ENCODE results near the gene LIPH.

The LIPH gene

GRCh38 chr3:185532901-185533300 is 19.5 kb downstream of the LIPH start:
- no peaks in the 10 kb centered on the region for H3K36me3 ChIP-seq
- no peak overlapping the region for H3K27ac ChIP-seq
- no peaks in the 10 kb centered on the region for H3K9me3 ChIP-seq
- H3K4me1 ChIP-seq (ENCODE audit: control insufficient read depth in 1 of 2, insufficient read depth in 1 of 2, low read depth in 1 of 2, low read length in 1 of 2): peaks cover 6 to 9% of the 10 kb centered on the region in 2 experiments
- no peaks in the 10 kb centered on the region for H3K27me3 ChIP-seq
- no peak for TF ChIP-seq CTCF (IDR thresholded peaks at IDR 0.05)
- no peak overlapping the region for H3K4me3 ChIP-seq (ENCODE audit: low read depth in 1 of 2, low read length in 1 of 2)

DNA sequence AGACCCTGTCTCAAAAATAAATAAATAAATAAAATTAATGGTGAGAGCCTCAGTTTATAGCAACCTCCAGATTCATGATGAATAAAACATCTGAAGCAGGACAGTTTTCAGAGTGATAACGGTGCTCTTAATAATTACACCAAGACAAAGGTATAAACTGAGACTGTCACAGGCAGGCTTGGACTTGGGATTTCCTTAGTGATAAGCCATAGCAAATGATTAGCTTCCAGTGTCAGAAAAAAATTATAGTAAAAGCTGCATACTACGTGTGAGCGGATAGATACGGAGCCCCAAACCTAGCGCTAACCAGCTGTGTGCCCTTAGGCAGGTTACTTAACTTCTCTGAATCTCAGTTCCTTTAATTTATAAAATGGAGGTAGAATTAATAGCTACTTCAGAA is 21.5 kb downstream of the LIPH start:
- Histone ChIP-seq H3K36me3 (no peaks in the 10 kb centered on the region), H3K27me3 (no peaks in the 10 kb centered on the region), H3K4me3 (ENCODE audit: low read depth in 1 of 2, low read length in 1 of 2) (no peak overlapping the region), H3K4me1 (ENCODE audit: control insufficient read depth in 1 of 2, insufficient read depth in 1 of 2, low read depth in 1 of 2, low read length in 1 of 2) (no peaks in the 10 kb centered on the region), H3K9me3 (no peaks in the 10 kb centered on the region), H3K27ac (no peak overlapping the region)
- TF ChIP-seq CTCF (IDR thresholded peaks at IDR 0.05): no peak

DNA sequence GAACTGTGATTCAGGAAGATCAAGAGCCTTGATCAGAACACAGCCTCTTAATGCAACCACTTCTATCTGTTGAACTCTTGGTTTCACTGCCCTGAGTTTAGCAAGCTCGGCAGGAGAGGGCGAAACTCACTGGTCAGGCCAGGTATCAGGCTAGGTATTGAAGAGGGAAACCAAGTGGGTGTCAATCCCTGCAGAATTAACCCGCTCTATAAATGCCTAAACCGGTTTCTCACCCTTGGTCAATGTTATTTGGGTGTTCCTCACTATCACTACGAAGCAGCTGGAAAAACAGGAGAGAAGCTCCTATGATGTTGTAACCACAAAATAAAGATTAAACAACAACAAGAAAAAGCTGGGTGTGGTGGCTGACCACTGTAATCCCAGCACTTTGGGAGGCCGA is 23.9 kb downstream of the LIPH start:
- TF ChIP-seq CTCF (IDR thresholded peaks at IDR 0.05): no peak
- no peak overlapping the region for H3K27ac ChIP-seq
- H3K27me3 ChIP-seq: peaks cover 7% of the 10 kb centered on the region
- H3K4me1 ChIP-seq (ENCODE audit: control insufficient read depth in 1 of 2, insufficient read depth in 1 of 2, low read depth in 1 of 2, low read length in 1 of 2): no peaks in the 10 kb centered on the region
- H3K9me3 ChIP-seq: no peaks in the 10 kb centered on the region
- no peaks in the 10 kb centered on the region for H3K36me3 ChIP-seq
- H3K4me3 ChIP-seq (ENCODE audit: low read depth in 1 of 2, low read length in 1 of 2): no peak overlapping the region

DNA sequence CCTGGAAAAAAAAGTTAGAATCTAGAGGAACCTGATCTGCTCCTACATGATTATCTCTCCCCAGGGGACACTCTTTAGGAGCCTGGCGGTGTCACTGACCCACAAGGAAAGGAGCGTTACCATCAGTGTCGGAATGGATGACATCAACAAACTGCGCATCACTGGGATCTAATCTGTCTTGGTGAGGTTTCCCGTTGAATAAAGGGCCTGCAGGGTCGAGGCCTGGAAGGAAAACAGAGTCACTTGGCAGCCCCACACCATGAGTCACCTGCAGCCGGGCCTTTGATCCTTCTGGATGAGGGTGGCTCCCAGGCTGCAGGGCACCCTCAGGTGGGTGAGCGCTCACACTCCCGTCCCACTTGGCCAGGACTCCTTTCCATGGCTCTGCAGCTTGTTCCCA is 25.0 kb downstream of the LIPH start:
- no peak for TF ChIP-seq CTCF (IDR thresholded peaks at IDR 0.05)
- no peak overlapping the region for H3K4me3 ChIP-seq (ENCODE audit: low read depth in 1 of 2, low read length in 1 of 2)
- no peaks in the 10 kb centered on the region for H3K36me3 ChIP-seq
- H3K9me3 ChIP-seq: no peaks in the 10 kb centered on the region
- H3K4me1 ChIP-seq (ENCODE audit: control insufficient read depth in 1 of 2, insufficient read depth in 1 of 2, low read depth in 1 of 2, low read length in 1 of 2): no peaks in the 10 kb centered on the region
- peaks cover 9% of the 10 kb centered on the region for H3K27me3 ChIP-seq
- H3K27ac ChIP-seq: no peak overlapping the region

GRCh38 chr3:185526349-185526951 is 25.9 kb downstream of the LIPH start:
- TF ChIP-seq CTCF (IDR thresholded peaks at IDR 0.05): no peak
- peaks cover 9% of the 10 kb centered on the region for H3K27me3 ChIP-seq
- H3K36me3 ChIP-seq: no peaks in the 10 kb centered on the region
- no peaks in the 10 kb centered on the region for H3K9me3 ChIP-seq
- no peaks in the 10 kb centered on the region for H3K4me1 ChIP-seq (ENCODE audit: control insufficient read depth in 1 of 2, insufficient read depth in 1 of 2, low read depth in 1 of 2, low read length in 1 of 2)
- H3K4me3 ChIP-seq (ENCODE audit: low read depth in 1 of 2, low read length in 1 of 2): no peak overlapping the region
- no peak overlapping the region for H3K27ac ChIP-seq
